Suprapubic skin (tissue), 4 donors: Measurements from ENCODE around the gene CAMTA1. TPM values are rescaled to one million over a fixed set of nuclear protein-coding genes. Genes with fewer than 3 reads are reported as not detected.
"Not testable (repeated sequence)": the region's sequence is repeated elsewhere in the genome, so short reads cannot be mapped to it uniquely, and the experiment has no call there.

ENCODE experiments used
- DNase-seq, 2 donors: peaks; one replicate each; pipeline ENCODE4 v3.0.0-alpha.2; 2019; ENCODE audit warnings: low spot score in 2 of 2
- H3K27ac ChIP-seq: fragments of 200-600 bp; sonication (generic); one replicate; pipeline ENCODE4 v1.5.1; 2019
- H3K27me3 ChIP-seq: fragments of 200-600 bp; sonication (generic); one replicate; pipeline ENCODE4 v1.5.1; 2019
- H3K36me3 ChIP-seq: fragments of 200-600 bp; sonication (generic); one replicate; pipeline ENCODE4 v1.5.1; 2019
- H3K4me1 ChIP-seq: fragments of 200-600 bp; sonication (generic); one replicate; pipeline ENCODE4 v1.5.1; 2019
- H3K4me3 ChIP-seq: fragments of 200-600 bp; sonication (generic); one replicate; pipeline ENCODE4 v1.5.1; 2019; ENCODE audit warnings: mild to moderate bottlenecking
- H3K9me3 ChIP-seq: fragments of 200-600 bp; sonication (generic); one replicate; pipeline ENCODE4 v1.5.1; 2019
- CTCF ChIP-seq, 2 donors: fragments of 200-600 bp in 1 of 2; fragments of 450-650 bp in 1 of 2; sonication (generic) in 1 of 2; IDR thresholded peaks; one replicate each; pipeline ENCODE4 v1.5.1; 2016 to 2019; ENCODE audit warnings: antibody characterized with exemption in 2 of 2, mild to moderate bottlenecking in 1 of 2, moderate library complexity in 1 of 2
- EP300 ChIP-seq: sonication (generic); formaldehyde crosslinking; IDR thresholded peaks from one replicate; pipeline ENCODE4 v1.6.1; 2017; ENCODE audit warnings: antibody characterized with exemption
- POLR2A ChIP-seq, 2 donors: fragments of 450-650 bp; IDR thresholded peaks; one replicate each; pipeline ENCODE4 v1.6.1; 2017; ENCODE audit warnings: antibody characterized with exemption in 2 of 2, mild to moderate bottlenecking in 2 of 2, moderate library complexity in 2 of 2
- POLR2AphosphoS5 ChIP-seq, 3 donors: sonication (generic); formaldehyde crosslinking; IDR thresholded peaks; one replicate each; pipeline ENCODE4 v1.6.1; 2017; ENCODE audit warnings: antibody characterized with exemption in 3 of 3
- WGBS: methylation state at CpG from one replicate; pipeline ENCODE4 v1.1.5; 2018; 5-methylcytosine and 5-hydroxymethylcytosine counted together
- total RNA-seq, 4 donors: library from RNA; depleted of rRNA; stranded (reverse); fragments of >200 nt; gene quantifications; one replicate each; pipeline ENCODE4 v1.1.0, GENCODE V29; 2016

Gene CAMTA1
- total RNA-seq, 4 donors from 2014 or later = 40.4 to 54.1 (median 46.6) TPM

- Histone ChIP-seq H3K27ac (no peak overlapping the region), H3K4me3 (no peak overlapping the region), H3K27me3 (peaks cover 8% of the 10 kb centered on the region), H3K4me1 (peaks cover 8% of the 10 kb centered on the region), H3K36me3 (no peaks in the 10 kb centered on the region), H3K9me3 (no peaks in the 10 kb centered on the region)
- no peak for TF ChIP-seq EP300
- WGBS = 66% methylated on average over 4 of the region's 4 CpGs
- no peak for DNase-seq
Measured at GRCh38 chr1:6917067-6917466, 131.8 kb downstream of the CAMTA1 start.

GRCh38 chr1:6918186-6918924 lies 133.1 kb downstream of the CAMTA1 start:
- H3K9me3 ChIP-seq = no peaks in the 10 kb centered on the region
- DNase-seq = no peak
- WGBS = 46% methylated on average over 11 of the region's 13 CpGs

GRCh38 chr1:6918925-6919511 lies 133.8 kb downstream of the CAMTA1 start:
- WGBS = 53% methylated on average over 7 of the region's 7 CpGs
- H3K27ac ChIP-seq = no peak overlapping the region
- TF ChIP-seq EP300 = no peak
- TF ChIP-seq POLR2A (IDR thresholded peaks at IDR 0.05) = no peak
- TF ChIP-seq CTCF (IDR thresholded peaks at IDR 0.05) = no peak
- TF ChIP-seq POLR2AphosphoS5 (IDR thresholded peaks at IDR 0.05) = no peak
- no peaks in the 10 kb centered on the region for H3K36me3 ChIP-seq
- DNase-seq = no peak
- no peaks in the 10 kb centered on the region for H3K27me3 ChIP-seq
- H3K9me3 ChIP-seq = no peaks in the 10 kb centered on the region
- H3K4me3 ChIP-seq = no peak overlapping the region
- peaks cover 19% of the 10 kb centered on the region for H3K4me1 ChIP-seq

More at GRCh38 chr1:6918186-6918924, 133.1 kb downstream of the CAMTA1 start:
- H3K36me3 ChIP-seq = no peaks in the 10 kb centered on the region
- H3K27ac ChIP-seq = no peak overlapping the region
- H3K4me3 ChIP-seq = no peak overlapping the region
- peaks cover 19% of the 10 kb centered on the region for H3K4me1 ChIP-seq
- H3K27me3 ChIP-seq = peaks cover 1% of the 10 kb centered on the region
- TF ChIP-seq EP300 (no peak), POLR2A (IDR thresholded peaks at IDR 0.05) (no peak), CTCF (IDR thresholded peaks at IDR 0.05) (no peak), POLR2AphosphoS5 (IDR thresholded peaks at IDR 0.05) (no peak)

- H3K4me1 ChIP-seq = peaks cover 19% of the 10 kb centered on the region
- WGBS = 93% methylated on average over 5 of the region's 5 CpGs
Measured at GRCh38 chr1:6921506-6921905, 136.3 kb downstream of the CAMTA1 start.

GRCh38 chr1:6922096-6922931 lies 137.1 kb downstream of the CAMTA1 start:
- Histone ChIP-seq H3K27ac (no peak overlapping the region), H3K9me3 (no peaks in the 10 kb centered on the region), H3K27me3 (no peaks in the 10 kb centered on the region), H3K4me3 (no peak overlapping the region), H3K36me3 (no peaks in the 10 kb centered on the region), H3K4me1 (peaks cover 19% of the 10 kb centered on the region)
- no peak for DNase-seq
- 17% methylated on average over 6 of the region's 8 CpGs for WGBS
- TF ChIP-seq CTCF (IDR thresholded peaks at IDR 0.05) (no peak), EP300 (no peak), POLR2AphosphoS5 (IDR thresholded peaks at IDR 0.05) (no peak), POLR2A (IDR thresholded peaks at IDR 0.05) (no peak)

More at GRCh38 chr1:6921506-6921905, 136.3 kb downstream of the CAMTA1 start:
- H3K36me3 ChIP-seq, DNase-seq, H3K27ac ChIP-seq, H3K27me3 ChIP-seq, H3K9me3 ChIP-seq, H3K4me3 ChIP-seq: not testable (repeated sequence)

GRCh38 chr1:6923012-6923411 lies 137.8 kb downstream of the CAMTA1 start:
- 73% methylated on average over 5 of the region's 5 CpGs for WGBS
- no peak for DNase-seq
- H3K27ac ChIP-seq = no peak overlapping the region
- peaks cover 19% of the 10 kb centered on the region for H3K4me1 ChIP-seq
- H3K4me3 ChIP-seq = no peak overlapping the region
- no peaks in the 10 kb centered on the region for H3K27me3 ChIP-seq
- H3K36me3 ChIP-seq = no peaks in the 10 kb centered on the region
- no peak for TF ChIP-seq CTCF (IDR thresholded peaks at IDR 0.05)
- TF ChIP-seq EP300 = no peak
- no peak for TF ChIP-seq POLR2A (IDR thresholded peaks at IDR 0.05)
- TF ChIP-seq POLR2AphosphoS5 (IDR thresholded peaks at IDR 0.05) = no peak
- H3K9me3 ChIP-seq = no peaks in the 10 kb centered on the region
